ENCODE data around the gene HERC2.

GRCh38 chr15:28272587-28272986 is 49.4 kb downstream of the HERC2 start:
- TF ChIP-seq CTCF (IDR thresholded peaks at IDR 0.05; ENCODE audit: low read depth, low read length, missing input control) (no peak), FOXA1 (IDR thresholded peaks at IDR 0.05) (no peak), ZBTB33 (IDR thresholded peaks at IDR 0.05) (no peak), ATF3 (IDR thresholded peaks at IDR 0.05) (no peak), RAD21 (IDR thresholded peaks at IDR 0.05) (no peak), MAX (IDR thresholded peaks at IDR 0.05) (no peak), REST (IDR thresholded peaks at IDR 0.05) (no peak), GABPA (IDR thresholded peaks at IDR 0.05 in 1 of 2, conservative IDR thresholded peaks at IDR 0.05 in 1 of 2) (no peak), JUND (IDR thresholded peaks at IDR 0.05) (no peak), TAF1 (conservative IDR thresholded peaks at IDR 0.05) (no peak), SP1 (IDR thresholded peaks at IDR 0.05) (no peak)
